ENCODE data around the gene SLC22A3. TPM values are rescaled to one million over a fixed set of nuclear protein-coding genes. Genes with fewer than 3 reads are reported as not detected.

SLC22A3 gene
- total RNA-seq, 1 donor: 0.72 TPM

- H3K4me3 ChIP-seq (ENCODE audit: low read depth, low read length): no peak overlapping the region
- no peak for DNase-seq (ENCODE audit: low read depth)
- TF ChIP-seq CTCF (IDR thresholded peaks at IDR 0.05; ENCODE audit: insufficient read depth, low read length): no peak
Observed at GRCh38 chr6:160321729-160322505, 26.3 kb upstream of the SLC22A3 start.

GRCh38 chr6:160327981-160328380, 20.2 kb upstream of the SLC22A3 start:
- no peak for DNase-seq (ENCODE audit: low read depth)

GRCh38 chr6:160328447-160328846, 19.7 kb upstream of the SLC22A3 start:
- TF ChIP-seq CTCF (IDR thresholded peaks at IDR 0.05; ENCODE audit: insufficient read depth, low read length): no peak
- no peak for DNase-seq (ENCODE audit: low read depth)
- H3K4me3 ChIP-seq (ENCODE audit: low read depth, low read length): no peak overlapping the region

More at GRCh38 chr6:160327981-160328380, 20.2 kb upstream of the SLC22A3 start:
- TF ChIP-seq CTCF (IDR thresholded peaks at IDR 0.05; ENCODE audit: insufficient read depth, low read length): no peak
- no peak overlapping the region for H3K4me3 ChIP-seq (ENCODE audit: low read depth, low read length)

GRCh38 chr6:160329188-160329587, 19.0 kb upstream of the SLC22A3 start:
- no peak for DNase-seq (ENCODE audit: low read depth)
- no peak for TF ChIP-seq CTCF (IDR thresholded peaks at IDR 0.05; ENCODE audit: insufficient read depth, low read length)

GRCh38 chr6:160330619-160331018, 17.6 kb upstream of the SLC22A3 start:
- TF ChIP-seq CTCF (IDR thresholded peaks at IDR 0.05; ENCODE audit: insufficient read depth, low read length): no peak
- no peak overlapping the region for H3K4me3 ChIP-seq (ENCODE audit: low read depth, low read length)
- DNase-seq (ENCODE audit: low read depth): no peak

More at GRCh38 chr6:160329188-160329587, 19.0 kb upstream of the SLC22A3 start:
- H3K4me3 ChIP-seq (ENCODE audit: low read depth, low read length): no peak overlapping the region

- no peak for TF ChIP-seq CTCF (IDR thresholded peaks at IDR 0.05; ENCODE audit: insufficient read depth, low read length)
- no peak for DNase-seq (ENCODE audit: low read depth)
- H3K4me3 ChIP-seq (ENCODE audit: low read depth, low read length): no peak overlapping the region
Observed at GRCh38 chr6:160331204-160331603, 17.0 kb upstream of the SLC22A3 start.

Measured in fibroblast of the aortic adventitia (primary cell).